Measurements from ENCODE around the gene S1PR5.

DNA sequence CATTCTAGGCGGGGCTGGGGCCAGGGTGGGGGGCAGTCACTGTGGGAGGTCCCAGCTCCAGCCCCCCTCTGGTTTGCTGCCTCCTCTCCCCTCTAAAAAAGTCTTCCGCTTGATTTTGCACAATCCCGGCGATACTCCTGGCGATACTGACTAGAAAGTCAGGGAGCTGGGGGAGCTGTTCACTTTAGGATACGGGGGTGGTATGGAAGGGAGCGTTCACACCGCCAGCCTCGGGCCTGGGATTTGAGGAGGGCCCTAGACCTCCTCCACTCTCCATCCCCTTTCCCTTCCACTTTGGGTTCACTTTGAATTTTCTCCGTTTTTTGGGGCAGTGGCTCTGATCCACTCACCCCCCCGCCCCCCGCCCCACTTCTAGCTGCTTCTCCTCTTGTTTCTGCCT is 49.1 kb downstream of the S1PR5 start:
- no peak for TF ChIP-seq POLR2AphosphoS5 (IDR thresholded peaks at IDR 0.05; ENCODE audit: low read depth, low read length)
- TF ChIP-seq POLR2A (IDR thresholded peaks at IDR 0.05; ENCODE audit: low read depth, low read length), result no peak
